ENCODE data around the gene CCDC13. TPM values are rescaled to one million over a fixed set of nuclear protein-coding genes. Genes with fewer than 3 reads are reported as not detected.

Gene CCDC13
- total and polyA plus RNA-seq, 7 experiments from 2014 or later, result 0.34 to 1.5 (median 0.70) TPM; not detected in 2

DNA sequence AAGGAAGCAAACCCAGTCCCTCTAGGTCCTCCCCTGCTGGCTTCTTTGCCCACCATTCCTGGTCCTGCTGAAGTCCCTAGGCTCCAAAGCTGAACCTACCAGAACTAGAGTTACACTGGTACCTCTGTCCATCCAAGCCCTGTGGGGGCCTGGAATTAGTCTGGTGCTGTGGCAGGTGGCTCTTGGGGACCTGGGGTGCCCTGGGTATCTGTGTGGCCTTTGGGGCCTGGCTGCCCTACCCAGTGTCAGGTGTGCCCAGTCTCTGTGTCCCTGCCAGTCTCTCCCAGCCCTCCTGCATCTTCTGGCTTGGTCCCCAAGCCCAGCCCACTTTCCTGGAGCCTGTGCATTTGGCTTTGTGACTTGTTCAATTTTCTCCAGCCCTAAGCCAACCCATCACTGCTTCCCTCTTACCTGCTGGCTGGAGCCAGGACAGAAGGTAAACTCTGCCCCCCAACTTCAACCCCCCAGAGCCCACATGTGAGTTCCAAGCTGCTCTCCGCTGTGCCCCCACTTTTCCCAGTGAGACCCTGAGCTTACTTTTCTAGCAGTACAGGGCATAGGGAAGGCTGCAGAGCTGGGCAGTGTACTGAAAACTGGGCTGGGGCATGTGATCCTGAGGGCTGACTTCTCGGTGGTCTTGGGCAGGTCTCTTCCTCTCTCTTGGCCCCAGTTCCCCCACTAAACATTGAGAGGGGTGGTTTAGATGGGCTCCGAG, 42.2 kb downstream of the CCDC13 start:
- Histone ChIP-seq H3K36me3 (ENCODE audit: control insufficient read depth in 2 of 3, insufficient read depth in 3 of 3, low read length in 3 of 3) (no peaks in the 10 kb centered on the region), H3K4me1 (ENCODE audit: control insufficient read depth in 2 of 2, insufficient read depth in 2 of 2, low read length in 2 of 2) (no peaks in the 10 kb centered on the region), H3K27me3 (ENCODE audit: control insufficient read depth in 2 of 2, insufficient read depth in 2 of 2, low read length in 2 of 2) (no peaks in the 10 kb centered on the region), H3K4me3 (ENCODE audit: low read length) (no peak overlapping the region), H3K9me3 (ENCODE audit: control insufficient read depth in 2 of 3, low read length in 3 of 3) (no peaks in the 10 kb centered on the region), H3K27ac (ENCODE audit: low read depth, low read length) (no peak overlapping the region)
- H3K4me1 Mint-ChIP-seq, result no peaks in the 10 kb centered on the region
- DNase-seq, result no peak
- intact Hi-C loops (cut with micrococcal nuclease), result no loop called here
- ATAC-seq, result no peak
- peaks cover 0 to 7% (median under 1%) of the 10 kb centered on the region in 5 donors for H3K27me3 Mint-ChIP-seq
- H3K36me3 Mint-ChIP-seq, result no peaks in the 10 kb centered on the region
- CTCF ChIA-PET, result interaction anchor here (0.6 to 1.1 kb wide), 2 partner anchors 15 to 265 kb away, joined by 3 to 4 read pairs; no protein-coding TSS in a partner anchor
- H3K9me3 Mint-ChIP-seq, result peaks cover 0 to 2% (median 0%) of the 10 kb centered on the region in 11 donors
- H3K27ac Mint-ChIP-seq, result no peak overlapping the region
- no peak overlapping the region for H3K4me3 Mint-ChIP-seq
- POLR2A ChIA-PET, result no interaction called here

DNA sequence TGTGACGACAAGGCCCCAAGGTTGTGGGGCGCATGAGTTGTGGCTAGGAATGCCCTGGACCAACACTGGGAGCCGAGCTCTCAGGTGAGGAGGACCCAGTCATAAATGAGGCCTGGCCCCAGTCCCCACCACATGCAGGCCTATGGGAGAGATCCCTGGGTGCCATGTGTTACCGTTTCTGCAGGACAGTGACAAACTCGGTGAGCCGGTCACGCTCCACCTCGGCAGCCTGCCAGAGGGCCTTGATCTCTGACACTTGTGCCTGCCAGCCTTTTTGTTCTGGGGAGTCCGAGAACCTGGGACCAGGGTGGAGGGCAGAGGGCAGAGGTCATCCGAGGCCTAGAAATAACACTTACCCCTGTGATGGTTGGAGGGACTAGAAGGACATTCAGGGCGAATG, 42.8 kb downstream of the CCDC13 start:
- H3K36me3 Mint-ChIP-seq, result no peaks in the 10 kb centered on the region
- H3K27me3 Mint-ChIP-seq, result peaks cover 0 to 10% (median 4%) of the 10 kb centered on the region in 5 donors
- H3K27ac Mint-ChIP-seq, result no peak overlapping the region
- H3K4me1 Mint-ChIP-seq, result no peaks in the 10 kb centered on the region
- intact Hi-C loops (cut with micrococcal nuclease), result no loop called here
- no peaks in the 10 kb centered on the region for H3K36me3 ChIP-seq (ENCODE audit: control insufficient read depth in 2 of 3, insufficient read depth in 3 of 3, low read length in 3 of 3)
- ATAC-seq, result no peak
- CTCF ChIA-PET, result no interaction called here
- H3K4me3 ChIP-seq (ENCODE audit: low read length), result no peak overlapping the region
- POLR2A ChIA-PET, result no interaction called here
- DNase-seq, result peak in 1 of 9 donors; percentile 11
- H3K9me3 ChIP-seq (ENCODE audit: control insufficient read depth in 2 of 3, low read length in 3 of 3), result no peaks in the 10 kb centered on the region
- H3K4me1 ChIP-seq (ENCODE audit: control insufficient read depth in 2 of 2, insufficient read depth in 2 of 2, low read length in 2 of 2), result no peaks in the 10 kb centered on the region
- H3K27ac ChIP-seq (ENCODE audit: low read depth, low read length), result no peak overlapping the region
- H3K27me3 ChIP-seq (ENCODE audit: control insufficient read depth in 2 of 2, insufficient read depth in 2 of 2, low read length in 2 of 2), result no peaks in the 10 kb centered on the region
- no peak overlapping the region for H3K4me3 Mint-ChIP-seq
- H3K9me3 Mint-ChIP-seq, result peaks cover 0 to under 1% (median 0%) of the 10 kb centered on the region in 11 donors

DNA sequence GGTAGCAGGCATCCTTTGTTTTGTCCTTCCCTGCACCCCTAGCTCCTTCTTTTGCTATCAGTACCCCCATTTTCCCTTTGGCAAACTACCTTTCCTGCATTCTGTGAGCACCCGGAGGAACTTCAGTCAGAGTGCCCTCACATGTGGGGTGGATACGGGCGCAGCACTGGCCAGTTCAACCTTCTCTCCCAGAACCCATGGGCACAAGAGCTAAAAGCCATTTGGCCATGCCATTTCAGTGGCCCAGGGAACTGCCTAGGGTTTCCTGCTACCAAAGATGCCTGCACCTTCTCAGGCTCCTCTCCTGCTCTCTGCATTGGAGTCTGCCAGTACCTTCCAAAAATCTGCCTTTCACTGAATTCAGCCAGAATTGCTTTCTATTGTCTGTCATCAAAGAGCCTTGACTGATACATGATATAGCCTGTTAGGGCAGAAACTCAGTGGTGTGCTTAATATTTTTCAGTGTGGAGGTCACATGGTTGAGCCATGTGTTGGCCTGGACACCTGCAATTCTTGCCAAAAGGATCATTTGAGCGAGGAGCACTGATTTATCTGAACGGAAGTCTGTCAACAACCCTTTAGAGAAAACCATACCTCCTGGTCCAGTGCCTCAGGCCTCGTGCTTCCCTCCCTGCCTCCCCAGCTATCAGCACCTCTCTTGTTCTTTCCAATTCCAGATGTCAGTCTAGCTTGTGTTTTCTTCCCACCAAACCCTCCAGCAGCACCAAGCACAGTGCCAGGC, 43.5 kb downstream of the CCDC13 start:
- no peak overlapping the region for H3K4me3 Mint-ChIP-seq
- Histone ChIP-seq H3K36me3 (ENCODE audit: control insufficient read depth in 2 of 3, insufficient read depth in 3 of 3, low read length in 3 of 3) (no peaks in the 10 kb centered on the region), H3K4me3 (ENCODE audit: low read length) (no peak overlapping the region), H3K27ac (ENCODE audit: low read depth, low read length) (no peak overlapping the region), H3K9me3 (ENCODE audit: control insufficient read depth in 2 of 3, low read length in 3 of 3) (no peaks in the 10 kb centered on the region), H3K27me3 (ENCODE audit: control insufficient read depth in 2 of 2, insufficient read depth in 2 of 2, low read length in 2 of 2) (no peaks in the 10 kb centered on the region), H3K4me1 (ENCODE audit: control insufficient read depth in 2 of 2, insufficient read depth in 2 of 2, low read length in 2 of 2) (no peaks in the 10 kb centered on the region)
- DNase-seq, result no peak
- CTCF ChIA-PET, result no interaction called here
- no peaks in the 10 kb centered on the region for H3K36me3 Mint-ChIP-seq
- peaks cover 0 to 10% (median 4%) of the 10 kb centered on the region in 5 donors for H3K27me3 Mint-ChIP-seq
- POLR2A ChIA-PET, result no interaction called here
- intact Hi-C loops (cut with micrococcal nuclease), result no loop called here
- no peak for ATAC-seq
- no peaks in the 10 kb centered on the region for H3K4me1 Mint-ChIP-seq
- H3K9me3 Mint-ChIP-seq, result no peaks in the 10 kb centered on the region
- H3K27ac Mint-ChIP-seq, result no peak overlapping the region

DNA sequence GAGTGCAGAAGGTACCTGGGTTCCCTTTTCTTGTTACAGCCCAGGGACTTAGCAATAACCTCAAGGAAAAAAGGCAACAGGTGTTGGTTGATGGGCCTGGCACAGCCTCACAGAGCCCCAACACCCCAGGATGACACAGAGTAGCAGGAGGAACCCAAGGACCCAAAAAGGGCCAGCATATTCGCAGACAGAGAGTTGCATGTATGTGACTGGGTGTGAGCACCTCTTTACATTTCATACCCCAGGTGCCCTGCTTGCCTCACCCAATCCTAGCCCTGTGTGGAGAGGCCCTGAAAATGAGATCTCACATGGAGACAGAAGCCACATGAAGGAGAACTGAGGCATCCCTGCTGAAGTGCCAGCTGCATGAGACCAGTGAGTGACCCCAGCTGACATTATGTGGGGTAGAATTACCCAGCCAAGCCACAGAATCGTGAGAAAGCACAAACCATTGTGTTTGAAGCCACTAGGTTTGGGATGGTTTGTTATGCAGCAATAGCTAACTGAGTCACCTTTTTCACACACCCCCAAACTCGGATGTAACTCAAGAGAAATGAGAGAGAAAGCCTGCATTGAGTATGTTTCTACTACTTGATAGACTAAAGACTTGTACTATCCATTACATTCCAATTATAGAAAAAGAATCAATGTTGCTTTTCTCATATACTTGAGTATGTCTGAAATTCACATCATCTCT, 44.2 kb downstream of the CCDC13 start:
- H3K36me3 Mint-ChIP-seq, result no peaks in the 10 kb centered on the region
- Histone ChIP-seq H3K4me1 (ENCODE audit: control insufficient read depth in 2 of 2, insufficient read depth in 2 of 2, low read length in 2 of 2) (no peaks in the 10 kb centered on the region), H3K9me3 (ENCODE audit: control insufficient read depth in 2 of 3, low read length in 3 of 3) (no peaks in the 10 kb centered on the region), H3K4me3 (ENCODE audit: low read length) (no peak overlapping the region), H3K36me3 (ENCODE audit: control insufficient read depth in 2 of 3, insufficient read depth in 3 of 3, low read length in 3 of 3) (no peaks in the 10 kb centered on the region), H3K27me3 (ENCODE audit: control insufficient read depth in 2 of 2, insufficient read depth in 2 of 2, low read length in 2 of 2) (no peaks in the 10 kb centered on the region), H3K27ac (ENCODE audit: low read depth, low read length) (no peak overlapping the region)
- intact Hi-C loops (cut with micrococcal nuclease), result no loop called here
- no peak for ATAC-seq
- no peaks in the 10 kb centered on the region for H3K4me1 Mint-ChIP-seq
- ChIA-PET POLR2A (no interaction called here), CTCF (no interaction called here)
- no peak for DNase-seq
- peaks cover 4 to 15% (median 6%) of the 10 kb centered on the region in 5 donors for H3K27me3 Mint-ChIP-seq
- H3K27ac Mint-ChIP-seq, result no peak overlapping the region
- H3K4me3 Mint-ChIP-seq, result no peak overlapping the region
- H3K9me3 Mint-ChIP-seq, result no peaks in the 10 kb centered on the region

DNA sequence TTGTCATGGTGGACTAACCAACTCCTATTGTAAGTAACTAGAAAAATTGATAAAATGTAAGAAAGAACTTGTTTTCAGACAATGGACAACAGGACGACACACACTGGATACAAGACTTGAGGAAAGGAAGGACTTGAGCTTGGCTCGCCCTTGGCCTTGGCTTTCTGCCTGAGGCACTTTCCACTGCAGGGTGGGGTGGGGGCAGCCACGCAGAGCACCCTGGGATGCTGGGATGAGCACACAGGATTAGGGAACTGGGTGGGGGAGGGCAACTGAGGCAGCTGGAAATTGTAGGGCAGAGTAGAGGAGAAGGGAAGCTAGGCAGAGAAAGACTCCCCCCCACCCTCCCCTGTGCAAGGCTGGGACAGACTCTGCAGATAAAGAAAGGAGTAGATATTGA, 45.0 kb downstream of the CCDC13 start:
- Histone ChIP-seq H3K4me1 (ENCODE audit: control insufficient read depth in 2 of 2, insufficient read depth in 2 of 2, low read length in 2 of 2) (no peaks in the 10 kb centered on the region), H3K9me3 (ENCODE audit: control insufficient read depth in 2 of 3, low read length in 3 of 3) (no peaks in the 10 kb centered on the region), H3K27me3 (ENCODE audit: control insufficient read depth in 2 of 2, insufficient read depth in 2 of 2, low read length in 2 of 2) (no peaks in the 10 kb centered on the region), H3K4me3 (ENCODE audit: low read length) (no peak overlapping the region), H3K36me3 (ENCODE audit: control insufficient read depth in 2 of 3, insufficient read depth in 3 of 3, low read length in 3 of 3) (no peaks in the 10 kb centered on the region), H3K27ac (ENCODE audit: low read depth, low read length) (no peak overlapping the region)
- ATAC-seq, result no peak
- Mint-ChIP-seq H3K27ac (no peak overlapping the region), H3K27me3 (peaks cover 7 to 19% (median 10%) of the 10 kb centered on the region in 5 donors), H3K4me1 (no peaks in the 10 kb centered on the region), H3K4me3 (no peak overlapping the region), H3K9me3 (no peaks in the 10 kb centered on the region), H3K36me3 (peaks cover 0 to 3% (median 0%) of the 10 kb centered on the region in 5 donors)
- DNase-seq, result no peak
- ChIA-PET CTCF (no interaction called here), POLR2A (no interaction called here)
- intact Hi-C loops (cut with micrococcal nuclease), result no loop called here

DNA sequence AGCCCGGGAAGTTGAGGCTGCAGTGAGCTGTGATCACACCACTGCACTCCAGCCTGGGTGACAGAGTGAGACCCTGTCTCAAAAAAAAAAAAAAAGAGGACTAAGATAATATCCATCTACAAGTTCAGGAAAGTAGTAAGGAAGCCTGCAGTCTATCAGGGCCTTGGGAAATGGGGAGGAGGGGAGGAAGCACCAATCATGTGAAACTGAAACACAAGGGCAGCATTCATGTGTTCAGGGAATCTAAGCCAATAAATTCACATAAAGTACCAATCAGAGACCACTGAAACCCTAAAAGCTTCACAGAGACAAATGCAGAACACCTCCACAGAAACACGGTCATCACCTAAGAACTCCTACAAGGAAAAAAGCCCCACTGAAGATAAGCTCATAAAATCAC, 47.6 kb downstream of the CCDC13 start:
- Mint-ChIP-seq H3K4me3 (no peak overlapping the region), H3K9me3 (peaks cover 0 to under 1% (median 0%) of the 10 kb centered on the region in 11 donors), H3K27me3 (peaks cover 9 to 24% (median 11%) of the 10 kb centered on the region in 5 donors), H3K27ac (no peak overlapping the region), H3K36me3 (peaks cover 0 to 3% (median 0%) of the 10 kb centered on the region in 5 donors), H3K4me1 (peaks cover 0 to under 1% (median 0%) of the 10 kb centered on the region in 7 donors)
- Histone ChIP-seq H3K4me3 (ENCODE audit: low read length) (no peak overlapping the region), H3K27ac (ENCODE audit: low read depth, low read length) (no peak overlapping the region), H3K27me3 (ENCODE audit: control insufficient read depth in 2 of 2, insufficient read depth in 2 of 2, low read length in 2 of 2) (no peaks in the 10 kb centered on the region), H3K9me3 (ENCODE audit: control insufficient read depth in 2 of 3, low read length in 3 of 3) (no peaks in the 10 kb centered on the region), H3K36me3 (ENCODE audit: control insufficient read depth in 2 of 3, insufficient read depth in 3 of 3, low read length in 3 of 3) (no peaks in the 10 kb centered on the region), H3K4me1 (ENCODE audit: control insufficient read depth in 2 of 2, insufficient read depth in 2 of 2, low read length in 2 of 2) (no peaks in the 10 kb centered on the region)
- ATAC-seq (no peak), DNase-seq (no peak)
- intact Hi-C loops (cut with micrococcal nuclease), result no loop called here
- CTCF ChIA-PET, result no interaction called here
- POLR2A ChIA-PET, result interaction anchor here (0.6 to 0.7 kb wide), 2 partner anchors 102 to 275 kb away, joined by 3 to 4 read pairs; no protein-coding TSS in a partner anchor

All from naive thymus-derived CD4-positive, alpha-beta T cell (primary cell).